Stimulated activated CD4-positive, alpha-beta T cell treated with anti-CD3 and anti-CD28 coated beads, Interleukin-1b, Interleukin-23, amount 100 ng/mL, for 24 hours (primary cell): Measurements from ENCODE around the gene VTA1.
A peak's percentile ranks its signal among the peaks of the same experiment; 100 is the strongest.
"Not testable (repeated sequence)": the region's sequence is repeated elsewhere in the genome, so short reads cannot be mapped to it uniquely, and the experiment has no call there.

ENCODE experiments used
- DNase-seq, 4 experiments: peaks; one replicate each; pipeline ENCODE4 v3.0.0-alpha.2; 2020; ENCODE audit warnings: low read depth in 4 of 4, low spot score in 1 of 4

The VTA1 gene

DNA sequence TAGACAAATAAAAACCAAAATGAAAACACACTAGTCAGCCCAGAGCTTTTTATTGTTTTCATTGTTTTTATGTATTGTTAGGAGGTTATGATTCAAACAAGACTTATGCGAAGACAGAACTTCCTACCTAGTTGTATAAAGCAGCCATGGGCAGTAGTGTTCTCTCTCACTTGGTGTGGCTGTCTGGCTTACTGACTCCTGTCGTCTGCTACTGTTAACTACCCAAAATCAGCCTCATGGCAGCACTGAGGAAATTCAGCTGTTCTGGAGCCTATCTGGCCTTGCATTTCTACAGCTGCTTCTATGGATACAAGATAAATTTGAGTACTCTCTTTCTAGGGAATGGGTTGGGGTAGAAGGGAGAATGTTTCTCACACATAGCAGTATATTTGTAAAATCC is 20.4 kb downstream of the VTA1 start:
- DNase-seq = no peak

DNA sequence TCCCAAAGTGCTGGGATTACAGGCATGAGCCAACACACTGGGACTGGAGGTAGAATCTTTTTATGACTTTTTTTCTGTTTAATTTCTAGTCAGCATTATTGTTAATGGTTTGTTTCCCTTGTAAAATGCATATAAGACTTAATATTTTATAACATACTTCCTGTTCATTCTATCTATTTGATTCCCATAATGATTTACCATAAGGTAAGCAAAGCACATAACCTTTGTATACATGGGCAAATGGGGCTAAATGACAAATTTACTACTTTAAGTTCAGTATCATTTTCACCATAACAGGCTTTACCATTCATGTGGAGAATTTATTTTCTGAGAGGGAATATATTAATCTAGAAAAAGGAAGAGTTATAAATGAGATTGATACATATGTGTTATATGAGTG is 24.3 kb downstream of the VTA1 start:
- no peak for DNase-seq

DNA sequence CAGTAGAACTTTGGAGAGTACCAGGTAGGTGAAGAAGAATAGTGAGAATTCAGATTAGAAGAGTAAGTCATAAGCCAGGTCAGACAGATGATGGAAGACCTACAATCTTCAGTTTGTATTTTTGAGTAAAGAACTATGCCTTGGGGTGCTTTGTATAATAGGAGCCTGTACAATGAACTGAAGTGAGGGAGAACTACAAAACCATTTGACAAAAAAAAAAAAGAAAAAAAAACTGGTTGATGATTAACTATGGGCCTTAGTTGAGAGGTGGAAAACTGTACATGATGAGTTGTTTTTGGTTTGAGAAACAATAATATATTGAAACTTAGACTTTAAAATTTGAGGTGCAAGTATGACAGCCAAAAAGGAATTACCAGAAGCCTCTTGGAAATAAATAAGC is 25.7 kb downstream of the VTA1 start:
- DNase-seq = no peak

DNA sequence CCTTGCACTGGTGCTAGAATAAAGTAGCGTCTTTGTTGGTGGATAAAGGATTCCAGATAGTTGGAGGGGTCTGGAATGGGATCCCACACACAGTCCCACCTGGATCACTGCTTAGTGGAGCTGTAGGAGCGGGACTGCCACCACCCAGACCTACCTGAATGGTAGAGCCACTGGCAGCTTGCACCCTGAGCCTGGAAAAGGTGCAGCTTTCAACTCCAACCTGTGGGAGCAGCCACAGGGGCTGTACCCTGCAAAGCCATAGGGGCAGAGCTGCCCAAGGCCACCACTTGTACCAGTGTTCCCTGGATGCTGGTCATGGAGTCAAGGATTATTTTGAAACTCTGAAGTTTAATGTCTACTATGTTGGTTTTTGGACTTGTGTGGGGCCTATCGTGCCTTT is 26.9 kb downstream of the VTA1 start:
- DNase-seq = no peak

DNA sequence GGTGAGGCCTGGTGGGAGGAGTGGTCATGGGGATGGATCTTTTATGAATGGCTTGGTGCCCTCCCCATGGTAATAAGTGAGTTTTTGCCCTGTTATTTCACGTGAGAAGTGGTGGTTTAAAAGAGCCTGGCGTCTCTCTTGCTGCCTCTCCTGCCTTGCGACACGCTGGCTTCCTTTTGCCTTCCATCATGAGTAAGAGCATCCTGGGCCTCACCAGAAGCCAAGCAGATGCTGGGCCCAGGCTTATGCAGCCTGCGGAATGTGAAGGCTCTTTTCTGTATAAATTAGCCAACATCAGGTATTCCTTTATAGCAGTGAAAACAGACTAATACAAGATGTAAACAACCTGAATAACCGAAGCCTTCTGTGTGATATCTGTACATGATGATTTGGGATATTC is 27.6 kb downstream of the VTA1 start:
- DNase-seq = no peak

DNA sequence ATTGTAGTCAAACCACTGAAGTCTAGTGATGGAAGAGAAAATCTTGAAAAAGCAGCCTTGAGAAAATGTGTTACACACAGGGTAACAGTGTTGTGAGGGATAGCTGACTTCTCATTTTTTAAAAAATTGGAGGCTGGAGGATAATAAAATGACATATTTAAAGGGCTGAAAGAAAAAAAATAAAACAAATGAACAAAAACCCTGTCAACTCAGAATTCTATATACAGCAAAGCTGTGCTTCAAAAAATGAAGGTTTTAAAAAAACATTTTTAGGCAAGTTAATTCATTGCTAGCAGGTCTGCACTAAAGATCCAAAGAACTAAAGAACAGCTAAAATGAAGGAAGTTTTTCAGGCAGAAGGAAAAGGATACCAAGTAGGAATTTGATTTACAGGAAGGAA is 31.1 kb downstream of the VTA1 start:
- no peak for DNase-seq

DNA sequence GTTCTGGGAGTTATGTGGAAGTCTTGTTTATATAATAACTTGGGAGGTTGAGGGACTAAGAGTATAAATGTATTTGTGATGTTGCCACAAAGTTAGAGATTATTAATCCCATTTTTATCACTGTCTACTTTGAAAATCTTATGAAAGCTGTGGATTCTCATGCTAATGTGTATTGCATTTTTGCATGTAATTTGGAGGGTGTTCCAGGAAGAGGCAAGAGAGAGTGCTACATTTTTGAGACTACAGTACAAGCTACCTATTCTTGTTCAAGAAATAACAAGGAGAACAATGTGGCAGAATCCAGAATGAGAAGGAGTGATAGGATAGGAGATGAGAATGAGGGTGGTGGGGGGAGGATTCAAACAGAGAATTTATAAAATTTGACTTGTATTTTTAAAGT is 34.9 kb downstream of the VTA1 start:
- no peak for DNase-seq

DNA sequence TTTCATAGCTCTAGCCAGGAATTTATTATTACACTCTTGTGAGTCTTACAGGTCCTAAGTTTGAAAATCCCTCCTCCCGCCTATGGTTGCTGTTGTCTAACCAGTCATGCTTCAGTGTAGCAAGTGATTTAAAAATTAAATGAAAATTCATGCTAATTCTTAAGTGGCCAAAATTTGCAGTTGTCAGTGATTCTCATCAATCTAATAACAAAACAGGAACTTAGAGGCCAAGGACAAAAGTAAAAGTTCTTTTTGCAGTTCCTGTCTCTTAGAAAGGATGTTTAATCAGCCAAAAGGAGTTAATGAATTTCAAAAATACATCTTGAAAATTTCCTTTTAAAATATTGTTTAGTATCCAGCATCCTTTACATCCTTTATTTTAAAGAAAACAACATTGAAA is 36.3 kb downstream of the VTA1 start:
- DNase-seq = no peak

DNA sequence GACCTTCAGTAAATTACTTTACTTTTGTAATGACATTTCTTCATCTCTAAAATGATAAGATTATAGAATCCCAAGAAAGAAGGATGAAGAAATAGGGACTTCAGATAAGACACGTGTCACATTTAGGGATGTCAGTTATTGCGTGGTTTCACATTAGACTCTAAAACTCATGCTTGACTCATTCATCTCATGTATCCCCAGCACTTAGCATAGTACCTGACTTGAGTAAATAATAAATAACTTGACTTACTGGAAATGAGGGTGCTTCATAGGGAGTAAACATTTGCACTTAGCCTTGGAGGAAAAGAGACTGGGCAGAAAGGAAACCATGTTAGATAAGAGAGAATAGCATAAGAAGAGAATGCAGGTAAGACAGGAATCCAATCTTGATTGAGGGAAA is 37.2 kb downstream of the VTA1 start:
- no peak for DNase-seq

DNA sequence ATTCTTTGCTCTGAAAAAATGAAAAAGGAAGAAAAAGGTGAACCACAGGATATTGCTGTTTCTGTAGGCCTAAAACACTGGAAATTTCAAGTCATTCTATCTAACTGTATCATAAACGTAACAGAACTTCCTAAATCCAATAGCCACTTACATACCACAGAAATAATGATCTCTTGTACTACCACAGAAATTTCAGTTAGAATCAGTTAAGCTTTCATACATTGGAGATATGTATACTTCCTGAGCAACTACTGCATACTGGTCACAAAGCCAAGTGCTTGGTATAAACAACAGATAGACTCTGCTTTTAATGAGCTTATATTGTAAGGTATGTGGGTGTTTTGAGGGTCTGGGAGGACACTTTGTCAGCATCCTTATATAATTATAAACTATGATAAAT is 38.6 kb downstream of the VTA1 start:
- DNase-seq = no peak

DNA sequence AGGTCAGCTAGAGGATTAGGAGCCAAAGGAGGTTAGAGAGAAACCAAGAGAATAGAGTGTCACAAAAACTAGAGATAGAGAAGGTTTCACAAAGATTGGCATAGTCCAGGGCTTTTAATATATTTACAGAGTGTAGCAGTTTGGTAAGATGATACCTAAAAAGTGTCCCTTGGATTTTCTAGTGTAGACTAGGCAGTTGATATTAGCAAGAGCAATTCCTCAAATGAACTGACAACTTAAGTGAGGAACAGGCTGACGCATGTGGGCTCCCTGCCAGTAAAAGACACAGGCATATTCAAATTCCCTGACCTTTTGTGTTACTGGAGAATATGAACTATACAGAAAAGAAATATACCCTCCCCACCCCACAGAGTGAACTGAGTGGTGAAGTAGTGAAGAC is 40.1 kb downstream of the VTA1 start:
- DNase-seq = no peak

DNA sequence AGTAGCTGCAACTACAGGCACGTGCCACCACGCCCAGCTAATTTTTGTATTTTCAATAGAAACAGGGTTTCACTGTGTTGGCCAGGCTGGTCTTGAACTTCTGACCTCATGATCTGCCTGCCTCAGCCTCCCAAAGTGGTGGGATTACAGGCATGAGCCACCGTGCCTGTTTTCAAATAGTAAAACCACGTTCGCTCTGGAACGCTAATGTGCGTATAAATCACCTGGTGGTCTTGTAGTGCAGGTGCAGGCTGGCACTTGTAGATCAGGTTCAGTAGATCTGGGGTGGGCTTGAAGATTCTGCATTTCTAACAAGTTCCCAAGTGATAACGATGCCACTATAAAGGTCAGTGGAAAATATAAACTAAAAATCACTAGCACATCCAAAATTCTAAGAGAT is 41.3 kb downstream of the VTA1 start:
- not testable (repeated sequence) for DNase-seq

DNA sequence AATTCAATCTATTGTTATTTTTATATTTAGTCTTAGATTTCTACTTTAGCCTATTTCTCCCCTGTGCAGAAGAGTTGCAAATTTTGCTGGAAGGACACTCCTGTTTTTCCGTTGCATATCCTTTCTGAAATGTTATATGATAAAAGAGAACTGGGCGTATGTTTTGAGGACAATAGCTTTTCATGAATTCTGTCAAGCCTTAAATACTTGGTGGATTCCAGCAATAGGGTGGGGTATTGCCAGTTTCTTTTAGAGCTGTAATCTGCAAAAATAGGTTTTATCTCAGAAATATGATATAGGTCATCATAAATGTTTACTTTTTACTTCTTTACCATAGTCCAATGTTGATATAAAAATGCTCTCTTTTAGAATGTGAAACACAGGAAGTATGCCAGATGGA is 42.0 kb downstream of the VTA1 start:
- DNase-seq = no peak

DNA sequence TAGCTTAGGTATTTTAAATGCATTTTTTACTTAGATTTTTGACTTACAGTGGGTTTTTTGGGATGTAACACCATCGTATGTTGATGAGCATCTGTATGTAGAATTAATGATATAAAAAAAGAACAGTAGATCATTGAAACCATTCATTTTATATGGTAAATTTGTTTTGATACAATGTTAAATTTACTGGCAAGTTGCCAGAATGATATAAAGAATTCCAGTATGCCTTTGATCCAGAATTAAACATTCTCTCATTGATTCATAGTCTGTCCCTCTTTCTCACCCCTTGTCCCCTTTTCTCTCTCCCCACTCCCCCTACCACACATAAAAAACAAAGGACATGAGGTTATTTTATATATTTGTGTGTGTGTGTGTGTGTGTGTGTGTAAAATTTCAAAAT is 45.3 kb downstream of the VTA1 start:
- DNase-seq = no peak

DNA sequence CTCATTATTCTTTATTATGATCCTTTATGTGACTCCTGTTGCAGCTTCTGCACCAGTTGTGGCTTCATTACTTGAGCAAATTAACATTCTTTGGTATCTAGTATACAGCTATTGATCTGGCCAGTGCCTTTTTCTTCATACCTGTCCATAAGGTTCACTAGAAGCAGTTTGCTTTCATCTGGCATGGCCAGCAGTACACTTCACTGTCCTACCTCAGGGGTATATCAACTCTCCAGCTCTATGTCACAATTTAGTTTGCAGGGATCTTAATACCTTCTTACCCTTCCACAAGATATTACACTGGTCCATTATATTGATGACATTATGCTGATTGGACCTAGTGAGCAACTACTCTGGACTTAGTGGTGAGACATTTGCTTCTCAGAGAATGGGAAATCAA is 46.6 kb downstream of the VTA1 start:
- no peak for DNase-seq

DNA sequence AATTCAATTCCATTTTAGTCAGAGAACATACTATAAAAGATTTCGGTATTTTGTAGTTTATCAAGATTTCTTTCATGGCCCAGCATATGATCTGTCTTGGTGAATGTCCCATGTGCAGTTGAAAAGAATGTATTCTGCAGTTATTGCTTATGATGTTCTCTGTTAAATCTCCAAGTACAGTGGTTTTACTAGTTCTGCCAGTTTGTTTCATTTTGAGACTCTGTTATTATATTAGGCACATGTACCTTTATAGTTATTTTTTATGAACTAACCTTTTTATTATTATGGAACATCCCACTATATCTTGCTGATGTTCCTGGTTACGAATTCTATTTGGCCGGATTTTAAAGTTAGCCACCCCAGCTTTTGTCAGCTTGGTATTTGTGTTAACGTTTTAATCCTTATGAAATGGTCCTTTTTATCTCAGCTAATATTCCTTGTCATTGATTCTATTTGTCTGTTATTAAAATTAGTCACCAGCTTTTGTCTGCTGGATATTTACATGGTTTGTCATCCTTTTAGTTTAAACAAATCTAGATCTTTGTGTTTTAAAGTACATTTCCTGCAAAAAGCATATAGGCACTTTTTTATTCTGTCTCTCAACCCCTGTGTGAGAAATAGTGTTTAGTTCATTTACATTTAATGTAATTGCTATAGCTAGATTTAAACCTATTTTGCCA is 48.9 kb downstream of the VTA1 start:
- no peak for DNase-seq

DNA sequence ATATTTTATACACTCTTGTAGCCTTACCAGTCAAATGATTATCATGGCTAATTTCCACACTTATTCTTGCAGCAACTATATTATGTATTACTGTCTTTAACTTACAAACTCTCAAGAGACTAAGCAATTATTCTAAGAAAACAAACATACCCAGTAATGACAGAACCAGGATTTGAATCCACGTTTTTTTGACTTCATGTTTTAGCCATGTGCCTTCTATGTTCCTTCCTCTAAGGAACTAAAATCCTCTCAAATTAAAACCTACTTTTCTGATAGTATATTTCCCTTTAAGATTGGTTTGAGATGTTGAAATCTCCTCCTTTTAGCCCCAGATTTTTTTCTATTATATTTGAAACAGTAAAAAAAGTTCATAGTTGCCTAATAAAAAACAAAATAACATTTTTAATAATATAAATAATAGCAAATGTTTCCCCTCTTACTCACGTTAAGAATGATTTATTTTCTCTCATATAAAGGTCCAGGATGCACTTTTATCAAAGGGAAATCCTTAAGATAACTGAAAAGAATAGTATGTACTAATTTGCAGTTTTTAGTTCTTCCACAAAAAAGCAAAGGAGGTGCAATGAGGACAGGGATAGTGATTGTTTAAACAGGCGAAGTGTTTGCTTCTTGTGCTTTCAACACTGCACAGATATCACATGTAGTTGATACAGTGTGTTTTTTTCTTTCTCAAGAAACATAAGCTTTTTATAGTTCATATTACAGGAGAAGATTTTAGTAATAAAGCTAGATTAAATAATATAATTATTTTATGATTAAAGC is 54.0 kb downstream of the VTA1 start:
- DNase-seq = no peak

DNA sequence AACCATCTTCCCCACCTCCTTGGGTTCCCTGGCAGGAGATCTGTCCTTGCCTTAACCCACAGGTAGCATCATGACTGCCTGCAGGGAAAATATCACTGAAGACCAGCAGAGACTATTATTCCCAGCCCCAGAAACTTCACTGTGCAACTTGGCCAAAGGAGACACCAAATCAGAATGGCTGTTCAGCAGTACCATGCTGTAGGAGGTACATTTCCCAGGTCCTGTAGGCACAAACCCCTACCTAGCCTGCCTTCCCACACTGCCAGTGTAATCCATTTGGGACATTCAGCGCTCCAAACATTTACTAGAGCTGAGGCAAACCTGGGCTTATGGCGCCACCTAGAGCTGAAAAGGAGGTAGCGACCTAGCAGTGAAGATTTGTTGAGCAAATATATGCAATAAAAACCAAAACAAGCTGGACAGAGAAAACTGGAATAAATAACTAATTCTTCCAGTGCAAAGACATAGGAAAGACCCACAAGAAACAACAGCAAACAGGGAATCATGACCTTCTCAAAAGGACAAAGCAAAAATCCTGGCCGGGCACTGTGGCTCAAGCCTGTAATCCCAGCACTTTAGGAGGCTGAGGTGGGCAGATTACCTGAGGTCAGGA is 60.3 kb downstream of the VTA1 start:
- DNase-seq = peak; percentile 13 to 33 (median 20)

DNA sequence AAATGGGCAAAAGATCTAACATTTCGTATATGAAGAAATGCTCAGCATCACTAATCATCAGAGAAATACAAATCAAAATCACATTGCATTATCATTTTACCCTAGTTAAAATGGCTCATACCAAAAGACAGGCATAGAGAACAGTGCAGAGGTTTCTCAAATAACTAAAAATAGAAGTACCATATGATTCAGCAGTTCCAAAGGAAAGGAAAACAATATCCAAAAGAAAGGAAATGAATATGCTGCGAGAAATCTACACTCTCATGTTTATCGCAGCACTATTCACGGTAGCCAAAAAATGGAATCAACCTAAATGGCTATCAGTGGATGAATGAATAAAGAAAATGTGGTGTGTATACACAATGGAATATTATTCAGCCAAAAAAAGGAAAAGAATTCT is 63.5 kb downstream of the VTA1 start:
- no peak for DNase-seq

DNA sequence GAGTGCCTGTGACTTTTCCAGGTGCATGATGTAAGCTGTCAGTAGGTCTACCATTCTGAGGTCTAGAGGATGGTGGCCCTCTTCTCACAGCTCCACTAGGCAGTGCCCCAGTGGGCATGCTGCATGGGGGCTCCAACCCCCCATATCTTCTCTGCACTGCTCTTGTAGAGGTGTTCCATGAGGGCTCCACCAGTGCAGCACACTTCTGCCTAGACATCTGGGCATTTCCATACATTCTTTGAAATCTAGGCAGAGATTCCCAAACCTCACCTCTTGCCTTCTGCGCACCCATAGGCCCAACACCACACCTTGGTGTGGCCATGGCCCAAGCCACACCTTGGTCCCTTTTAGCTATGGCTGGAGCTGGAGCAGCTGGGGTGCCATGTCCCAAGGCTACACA is 66.3 kb downstream of the VTA1 start:
- no peak for DNase-seq

DNA sequence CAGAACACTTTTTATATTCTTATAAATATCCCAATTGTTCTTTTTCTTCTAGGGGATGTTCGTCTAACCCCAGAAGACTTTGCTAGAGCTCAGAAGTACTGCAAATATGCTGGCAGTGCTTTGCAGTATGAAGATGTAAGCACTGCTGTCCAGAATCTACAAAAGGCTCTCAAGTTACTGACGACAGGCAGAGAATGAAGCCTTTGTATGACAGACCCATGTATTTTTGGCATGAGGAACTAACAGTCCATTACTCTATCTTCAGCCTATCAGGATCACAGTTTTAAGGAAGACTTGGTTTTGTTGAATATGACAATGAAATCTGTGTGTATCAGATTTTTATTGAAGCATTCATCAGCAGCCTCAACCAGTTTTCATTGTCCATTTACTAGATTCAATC is 71.4 kb downstream of the VTA1 start:
- no peak for DNase-seq

DNA sequence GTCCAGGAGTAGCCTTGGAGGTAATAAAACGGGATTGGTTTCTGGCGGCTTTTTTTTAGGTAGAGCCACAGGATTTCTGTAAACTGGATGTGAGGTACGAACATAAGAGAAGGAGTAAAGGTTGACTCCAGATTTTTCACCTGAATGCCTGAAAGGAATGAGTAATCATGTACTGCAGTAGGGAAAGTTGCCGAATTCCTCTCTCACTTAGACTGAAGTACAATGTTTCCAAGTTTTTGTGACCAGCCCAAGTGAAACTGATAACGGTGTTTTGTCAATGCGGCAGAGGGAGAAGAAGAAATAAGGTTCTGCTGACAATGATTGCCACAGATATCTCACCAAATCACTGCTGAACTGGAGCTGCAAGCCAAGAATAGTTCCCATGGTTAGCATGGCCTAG is 75.0 kb downstream of the VTA1 start:
- DNase-seq = no peak

DNA sequence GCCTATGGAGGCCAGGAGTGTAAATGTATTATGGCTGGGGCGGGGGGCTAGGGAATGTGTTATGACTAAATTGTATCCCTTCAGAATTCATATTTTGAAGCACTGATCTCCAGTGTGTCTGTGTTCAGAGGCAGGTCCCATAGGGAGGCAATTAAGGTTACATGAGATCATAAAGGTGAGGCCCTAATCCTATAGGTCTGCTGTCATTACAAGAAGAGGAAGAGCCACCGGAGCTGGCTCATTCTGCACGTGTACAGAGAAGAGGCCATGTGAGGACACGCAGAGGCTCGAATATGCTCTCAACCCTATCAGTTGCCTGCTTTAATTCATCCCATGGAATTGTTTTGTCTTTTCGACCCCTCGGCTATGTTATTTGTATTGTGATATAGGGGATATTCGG is 76.9 kb downstream of the VTA1 start:
- no peak for DNase-seq
